GM12878 (cell line): ENCODE results near the gene SIT1. TPM values are rescaled to one million over a fixed set of nuclear protein-coding genes. Genes with fewer than 3 reads are reported as not detected.

Experiments
- ATAC-seq: fragments of 200-7000 bp; cut with Tn5 transposase; 3 replicates; pipeline ENCODE4 v1.9.1; 2020; ENCODE audit warnings: mild to moderate bottlenecking, moderate library complexity
- BruUV-seq: library from RNA; stranded (reverse); fragments of 400-500 nt; replicated peaks from 2 replicates; lab custom pipeline; 2021; lab: Mats Ljungman, UMichigan
- CTCF ChIA-PET: fragments of 300-600 bp; sonication (Branson Sonifier 250); formaldehyde crosslinking; extraction: SDS; loops from one replicate; lab custom pipeline; 2021; ENCODE audit warnings: inconsistent platforms; lab: Yijun Ruan, JAX
- POLR2A ChIA-PET: fragments of 350-600 bp; formaldehyde crosslinking; extraction: SDS; loops from one replicate; lab custom pipeline; 2021; ENCODE audit warnings: inconsistent platforms; lab: Charles Lee
- RAD21 ChIA-PET: fragments of 300-600 bp; sonication (Branson Sonifier 250); formaldehyde crosslinking; loops from one replicate; lab custom pipeline; 2023; ENCODE audit warnings: antibody characterized with exemption; ENCODE audit not compliant: unreplicated experiment; lab: Charles Lee
- SMC1A ChIA-PET: fragments of 300-600 bp; sonication (Branson Sonifier 250); formaldehyde crosslinking; loops from one replicate; lab custom pipeline; 2023; ENCODE audit not compliant: unreplicated experiment, uncharacterized antibody; lab: Charles Lee
- DNase-seq: peaks from one replicate; pipeline ENCODE4 v3.0.0-alpha.2; 2011; ENCODE audit warnings: low read depth, low spot score
- FAIRE-seq: peaks from 3 replicates; lab custom pipeline; 2011; peaks lifted over from hg19 to GRCh38; lab: Jason Lieb, UNC
- H2AFZ ChIP-seq: 2 replicates; pipeline ENCODE4 v1.6.0; 2011; ENCODE audit warnings: low read depth, low read length, control low read depth; ENCODE audit not compliant: control insufficient read depth
- H3K27ac ChIP-seq: 2 replicates; pipeline ENCODE4 v1.5.1; 2011; ENCODE audit warnings: control low read depth; ENCODE audit not compliant: control insufficient read depth, insufficient read depth
- H3K27me3 ChIP-seq, 2 experiments: replicated peaks in 1 of 2; 2 replicates each; pipeline versions ENCODE4 v1.6.0 to v1.6.1; 2011; ENCODE audit warnings: low read length in 1 of 2; ENCODE audit not compliant: control insufficient read depth in 2 of 2, insufficient read depth in 2 of 2
- H3K36me3 ChIP-seq, 2 experiments: 2 replicates each; pipeline ENCODE4 v1.5.1; 2011; ENCODE audit warnings: low read length in 1 of 2; ENCODE audit not compliant: control insufficient read depth in 2 of 2, insufficient read depth in 2 of 2
- H3K4me1 ChIP-seq: 2 replicates; pipeline ENCODE4 v1.6.1; 2011; ENCODE audit warnings: mild to moderate bottlenecking, low read length, moderate library complexity, mixed read lengths; ENCODE audit not compliant: control insufficient read depth, insufficient read depth
- H3K4me2 ChIP-seq: 2 replicates; pipeline ENCODE4 v1.6.0; 2011; ENCODE audit warnings: control low read depth; ENCODE audit not compliant: control insufficient read depth, insufficient read depth
- H3K4me3 ChIP-seq: fragments of 200-600 bp; sonication (generic); 2 replicates; pipeline ENCODE4 v1.5.1; 2016
- H3K79me2 ChIP-seq: 2 replicates; pipeline ENCODE4 v1.6.0; 2011; ENCODE audit warnings: low read length; ENCODE audit not compliant: control insufficient read depth, insufficient read depth
- H3K9ac ChIP-seq: 2 replicates; pipeline ENCODE4 v1.8.0; 2011; ENCODE audit warnings: low read length, control low read depth, mixed read lengths; ENCODE audit not compliant: control insufficient read depth, insufficient read depth
- H3K9me3 ChIP-seq: replicated peaks from 3 replicates; pipeline ENCODE4 v1.5.1; 2011; ENCODE audit warnings: mild to moderate bottlenecking, low read length; ENCODE audit not compliant: control insufficient read depth, insufficient read depth
- H4K20me1 ChIP-seq: 2 replicates; pipeline ENCODE4 v1.6.0; 2011; ENCODE audit not compliant: control insufficient read depth, insufficient read depth
- FOXK2 ChIP-seq: fragments of 450-650 bp; IDR thresholded peaks from 2 replicates; pipeline ENCODE4 v1.6.1; 2017; ENCODE audit warnings: mild to moderate bottlenecking, moderate library complexity
- IKZF1 ChIP-seq: fragments of 450-650 bp; conservative IDR thresholded peaks from 2 replicates; pipeline ENCODE4 v1.6.1; 2017; ENCODE audit warnings: antibody characterized with exemption, mild to moderate bottlenecking
- LARP7 ChIP-seq: fragments of 450-650 bp; IDR thresholded peaks from 2 replicates; pipeline ENCODE4 v1.6.1; 2017; ENCODE audit warnings: mild to moderate bottlenecking
- MTA3 ChIP-seq: IDR thresholded peaks from 2 replicates; pipeline ENCODE4 v1.6.1; 2012; ENCODE audit warnings: low read length, inconsistent platforms, borderline replicate concordance
- RAD51 ChIP-seq: fragments of 450-650 bp; IDR thresholded peaks from 2 replicates; pipeline ENCODE4 v1.6.1; 2016; ENCODE audit warnings: moderate library complexity, mild to moderate bottlenecking, inconsistent platforms
- RUNX3 ChIP-seq: IDR thresholded peaks from 2 replicates; pipeline ENCODE4 v1.6.1; 2012; ENCODE audit warnings: low read length, inconsistent platforms
- ZNF217 ChIP-seq: fragments of 450-650 bp; IDR thresholded peaks from 2 replicates; pipeline ENCODE4 v1.6.1; 2017; ENCODE audit warnings: antibody characterized with exemption, mild to moderate bottlenecking
- ZSCAN29 ChIP-seq: fragments of 450-650 bp; IDR thresholded peaks from 2 replicates; pipeline ENCODE4 v1.6.1; 2017; ENCODE audit warnings: mild to moderate bottlenecking, moderate library complexity
- WGBS: methylation state at CpG from one replicate; pipeline ENCODE4 v1.1.6; 2016; ENCODE audit warnings: low lambda C conversion rate; ENCODE audit not compliant: insufficient replicate concordance, insufficient coverage; ENCODE audit errors: missing lambda C conversion rate; 5-methylcytosine and 5-hydroxymethylcytosine counted together
- in situ Hi-C: fragments of 300-500 bp; cut with MboI; formaldehyde crosslinking; loops from 9 replicates; pipeline ENCODE4 v1.14.3; 2018; ENCODE audit warnings: mixed read lengths
- intact Hi-C: fragments of 100-400 bp; cut with micrococcal nuclease; formaldehyde crosslinking; loops from one replicate; pipeline ENCODE4 v1.14.2; 2022; ENCODE audit not compliant: unreplicated experiment
- polyA plus RNA-seq, 11 experiments: library from polyadenylated mRNA; depleted of rRNA in 4 of 11; unstranded in 6 of 11; stranded (reverse) in 5 of 11; fragments of >200 nt; fragmentation: Nextera tagmentation in 4 of 11; fragmentation: Illumina TruSeq in 1 of 11; extraction: Ambion mirVana in 4 of 11; extraction: Trizol in 1 of 11; gene quantifications; 1 replicate in 1 of 11; 2 replicates in 10 of 11; pipeline versions ENCODE4 v1.2.1 to v1.2.3, GENCODE V29; 2011 to 2016; ENCODE audit warnings: inconsistent platforms in 2 of 11, missing spikeins in 2 of 11, low read depth in 1 of 11
- total RNA-seq, 4 experiments: library from RNA; depleted of rRNA in 3 of 4; stranded (reverse); fragments of >200 nt in 3 of 4; fragmentation: Illumina TruSeq in 1 of 4; extraction: Trizol in 1 of 4; gene quantifications; 2 replicates each; pipeline versions ENCODE4 v1.2.1 to v1.2.3, GENCODE V29; 2013 to 2021
- TF ChIP-seq, protein P1 (sequence below): fragments of 450-650 bp; IDR thresholded peaks from 2 replicates; pipeline ENCODE4 v1.6.1; 2017; ENCODE audit warnings: mild to moderate bottlenecking

SIT1 gene
- total and polyA plus RNA-seq, 10 of the 15 experiments (the other 5 are each of a cell fraction or from before 2014, with no cell fraction given) = 0.97 to 137 (median 59.7) TPM

- Histone ChIP-seq H3K27me3 (no peaks in the 10 kb centered on the region), H3K4me1 (no peaks in the 10 kb centered on the region), H4K20me1 (no peaks in the 10 kb centered on the region), H3K36me3 (peaks cover 54 to 77% of the 10 kb centered on the region in 2 experiments), H2AFZ (no peak overlapping the region), H3K4me2 (no peak overlapping the region), H3K79me2 (no peaks in the 10 kb centered on the region), H3K9ac (no peak overlapping the region), H3K9me3 (no peaks in the 10 kb centered on the region)
- ChIA-PET CTCF (interaction anchor here (0.6 to 15.2 kb wide), 3 partner anchors 39 to 100 kb away, joined by 3 to 227 read pairs (median 57); partner anchors contain the start of genes ARHGEF39, CCDC107 and RMRP), POLR2A (no interaction called here), RAD21 (no interaction called here), SMC1A (no interaction called here)
- ATAC-seq = no peak
- in situ Hi-C loops = no loop called here
- WGBS = 93% methylated on average over 11 of the region's 11 CpGs
- no TSS peak for BruUV-seq
- FAIRE-seq = no peak
- TF ChIP-seq LARP7 = no peak
- TF ChIP-seq IKZF1 = no peak
- no peak for TF ChIP-seq ZSCAN29
- no peak for TF ChIP-seq RAD51
- TF ChIP-seq FOXK2 = no peak
- TF ChIP-seq ZNF217 = no peak
- TF ChIP-seq, protein P1, sequence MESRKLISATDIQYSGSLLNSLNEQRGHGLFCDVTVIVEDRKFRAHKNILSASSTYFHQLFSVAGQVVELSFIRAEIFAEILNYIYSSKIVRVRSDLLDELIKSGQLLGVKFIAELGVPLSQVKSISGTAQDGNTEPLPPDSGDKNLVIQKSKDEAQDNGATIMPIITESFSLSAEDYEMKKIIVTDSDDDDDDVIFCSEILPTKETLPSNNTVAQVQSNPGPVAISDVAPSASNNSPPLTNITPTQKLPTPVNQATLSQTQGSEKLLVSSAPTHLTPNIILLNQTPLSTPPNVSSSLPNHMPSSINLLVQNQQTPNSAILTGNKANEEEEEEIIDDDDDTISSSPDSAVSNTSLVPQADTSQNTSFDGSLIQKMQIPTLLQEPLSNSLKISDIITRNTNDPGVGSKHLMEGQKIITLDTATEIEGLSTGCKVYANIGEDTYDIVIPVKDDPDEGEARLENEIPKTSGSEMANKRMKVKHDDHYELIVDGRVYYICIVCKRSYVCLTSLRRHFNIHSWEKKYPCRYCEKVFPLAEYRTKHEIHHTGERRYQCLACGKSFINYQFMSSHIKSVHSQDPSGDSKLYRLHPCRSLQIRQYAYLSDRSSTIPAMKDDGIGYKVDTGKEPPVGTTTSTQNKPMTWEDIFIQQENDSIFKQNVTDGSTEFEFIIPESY = no peak
- no peak for TF ChIP-seq RUNX3
- no peak for TF ChIP-seq MTA3
- TF ChIP-seq, all 136 proteins: peak for 0
- H3K4me3 ChIP-seq = no peak overlapping the region
- no peak for DNase-seq
- intact Hi-C loops = no loop called here
- no peak overlapping the region for H3K27ac ChIP-seq
Observed at GRCh38 chr9:35700031-35700430, 49.3 kb upstream of the SIT1 start.
